ENCODE data around the gene CSH1.

Gene CSH1

GRCh38 chr17:63928966-63929695, 32.8 kb upstream of the CSH1 start:
- Histone ChIP-seq H3K27ac (no peak overlapping the region), H3K4me3 (ENCODE audit: low read depth, low read length) (no peak overlapping the region), H3K4me1 (no peaks in the 10 kb centered on the region), H3K4me2 (ENCODE audit: low read length) (no peak overlapping the region), H3K36me3 (ENCODE audit: control insufficient read depth, insufficient read depth, low read length) (no peaks in the 10 kb centered on the region), H3K79me2 (no peaks in the 10 kb centered on the region), H3K9ac (no peak overlapping the region), H3K9me3 (ENCODE audit: control insufficient read depth, low read length) (no peaks in the 10 kb centered on the region), H3K27me3 (ENCODE audit: control insufficient read depth, insufficient read depth, low read length) (no peaks in the 10 kb centered on the region), H2AFZ (no peak overlapping the region)
- TF ChIP-seq, protein P1, sequence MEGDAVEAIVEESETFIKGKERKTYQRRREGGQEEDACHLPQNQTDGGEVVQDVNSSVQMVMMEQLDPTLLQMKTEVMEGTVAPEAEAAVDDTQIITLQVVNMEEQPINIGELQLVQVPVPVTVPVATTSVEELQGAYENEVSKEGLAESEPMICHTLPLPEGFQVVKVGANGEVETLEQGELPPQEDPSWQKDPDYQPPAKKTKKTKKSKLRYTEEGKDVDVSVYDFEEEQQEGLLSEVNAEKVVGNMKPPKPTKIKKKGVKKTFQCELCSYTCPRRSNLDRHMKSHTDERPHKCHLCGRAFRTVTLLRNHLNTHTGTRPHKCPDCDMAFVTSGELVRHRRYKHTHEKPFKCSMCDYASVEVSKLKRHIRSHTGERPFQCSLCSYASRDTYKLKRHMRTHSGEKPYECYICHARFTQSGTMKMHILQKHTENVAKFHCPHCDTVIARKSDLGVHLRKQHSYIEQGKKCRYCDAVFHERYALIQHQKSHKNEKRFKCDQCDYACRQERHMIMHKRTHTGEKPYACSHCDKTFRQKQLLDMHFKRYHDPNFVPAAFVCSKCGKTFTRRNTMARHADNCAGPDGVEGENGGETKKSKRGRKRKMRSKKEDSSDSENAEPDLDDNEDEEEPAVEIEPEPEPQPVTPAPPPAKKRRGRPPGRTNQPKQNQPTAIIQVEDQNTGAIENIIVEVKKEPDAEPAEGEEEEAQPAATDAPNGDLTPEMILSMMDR (IDR thresholded peaks at IDR 0.05) = no peak

DNA sequence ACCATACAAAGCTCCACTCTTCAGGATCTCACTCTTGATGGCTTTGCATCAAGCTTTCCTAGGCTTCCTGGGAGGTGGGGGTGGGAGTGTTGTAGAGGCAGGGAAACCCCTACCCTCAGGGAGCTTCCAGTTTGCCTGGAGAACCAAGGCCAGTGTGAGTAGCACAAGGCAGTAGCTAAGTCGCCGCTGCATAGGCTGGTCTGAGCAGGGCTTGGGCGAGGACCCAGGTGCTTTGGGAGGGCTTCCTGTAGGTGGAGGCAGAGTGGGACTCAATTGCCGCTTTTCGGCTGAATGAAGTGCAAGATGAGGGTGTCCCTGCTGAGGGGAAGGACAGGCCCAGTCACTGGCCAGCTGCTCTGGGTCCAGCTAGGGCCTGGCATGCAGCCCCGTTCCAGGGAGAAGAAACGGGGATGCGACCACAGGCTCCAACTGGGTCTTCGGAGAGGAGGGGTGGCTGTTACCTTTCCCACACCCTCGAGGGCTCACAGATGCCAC, 31.8 kb upstream of the CSH1 start:
- Histone ChIP-seq H3K4me3 (ENCODE audit: low read depth, low read length) (no peak overlapping the region), H3K36me3 (ENCODE audit: control insufficient read depth, insufficient read depth, low read length) (no peaks in the 10 kb centered on the region), H3K4me2 (ENCODE audit: low read length) (no peak overlapping the region), H3K4me1 (no peaks in the 10 kb centered on the region), H3K79me2 (no peaks in the 10 kb centered on the region), H3K27me3 (ENCODE audit: control insufficient read depth, insufficient read depth, low read length) (no peaks in the 10 kb centered on the region), H2AFZ (no peak overlapping the region), H3K9me3 (ENCODE audit: control insufficient read depth, low read length) (no peaks in the 10 kb centered on the region), H3K27ac (no peak overlapping the region), H3K9ac (no peak overlapping the region)
- TF ChIP-seq, protein P1 (IDR thresholded peaks at IDR 0.05) = no peak

GRCh38 chr17:63927464-63928171, 31.2 kb upstream of the CSH1 start:
- Histone ChIP-seq H3K9ac (no peak overlapping the region), H3K4me2 (ENCODE audit: low read length) (no peak overlapping the region), H2AFZ (no peak overlapping the region), H3K27ac (no peak overlapping the region), H3K9me3 (ENCODE audit: control insufficient read depth, low read length) (no peaks in the 10 kb centered on the region), H3K79me2 (no peaks in the 10 kb centered on the region), H3K27me3 (ENCODE audit: control insufficient read depth, insufficient read depth, low read length) (no peaks in the 10 kb centered on the region), H3K36me3 (ENCODE audit: control insufficient read depth, insufficient read depth, low read length) (no peaks in the 10 kb centered on the region), H3K4me1 (no peaks in the 10 kb centered on the region), H3K4me3 (ENCODE audit: low read depth, low read length) (no peak overlapping the region)
- TF ChIP-seq, protein P1 (IDR thresholded peaks at IDR 0.05) = no peak

GRCh38 chr17:63926164-63926563, 29.8 kb upstream of the CSH1 start:
- Histone ChIP-seq H2AFZ (no peak overlapping the region), H3K4me1 (no peaks in the 10 kb centered on the region), H3K9me3 (ENCODE audit: control insufficient read depth, low read length) (no peaks in the 10 kb centered on the region), H3K9ac (no peak overlapping the region), H3K4me2 (ENCODE audit: low read length) (no peak overlapping the region), H3K27ac (no peak overlapping the region), H3K36me3 (ENCODE audit: control insufficient read depth, insufficient read depth, low read length) (no peaks in the 10 kb centered on the region), H3K79me2 (no peaks in the 10 kb centered on the region), H3K4me3 (ENCODE audit: low read depth, low read length) (no peak overlapping the region), H3K27me3 (ENCODE audit: control insufficient read depth, insufficient read depth, low read length) (no peaks in the 10 kb centered on the region)
- TF ChIP-seq, protein P1 (IDR thresholded peaks at IDR 0.05) = no peak
